ENCODE data around the gene MKLN1. TPM values are rescaled to one million over a fixed set of nuclear protein-coding genes. Genes with fewer than 3 reads are reported as not detected.

MKLN1 gene
- total RNA-seq (10 to 100 TPM; 63.6 to 66.1 TPM), polyA plus RNA-seq (10 to 100 TPM; 17.0 to 20.2 (median 20.0) TPM), total RNA-seq (85.3 to 148 (median 109) reads per million in 6 experiments)

DNA sequence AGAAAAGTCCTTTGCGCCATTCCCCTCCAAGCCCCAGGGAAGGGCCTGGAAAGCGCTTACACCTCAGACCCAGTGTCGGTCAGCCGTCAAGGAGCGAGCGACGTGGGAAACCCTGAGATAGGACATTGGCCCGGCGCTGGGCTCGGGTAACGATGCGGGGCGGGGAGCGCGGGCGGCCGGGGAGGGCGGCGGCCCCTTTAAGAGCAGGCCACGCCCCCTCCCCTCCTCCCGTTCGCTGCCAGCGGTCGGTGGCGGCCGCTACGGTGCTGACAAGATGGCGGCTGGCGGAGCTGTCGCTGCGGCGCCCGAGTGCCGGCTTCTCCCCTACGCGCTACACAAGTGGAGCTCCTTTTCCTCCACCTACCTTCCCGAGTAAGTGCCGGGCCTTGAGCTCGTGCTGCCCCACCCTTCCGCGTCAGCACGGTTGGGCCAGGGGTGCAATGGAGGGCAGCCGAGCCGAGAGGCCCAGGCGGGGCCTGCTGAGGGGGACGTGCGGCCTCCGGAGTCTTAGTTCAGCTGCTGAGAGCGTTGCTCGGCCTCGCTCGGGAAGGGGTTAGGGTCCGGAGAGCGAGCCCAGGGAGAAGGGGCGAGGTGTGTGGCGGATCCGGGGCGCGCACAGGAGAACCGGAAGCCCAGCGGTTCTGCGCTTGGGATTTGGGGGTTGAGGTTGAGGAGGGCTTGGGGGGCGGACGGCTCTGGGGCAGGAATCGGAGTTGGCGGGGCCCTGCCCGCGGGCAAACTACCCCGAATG lies at the start of gene MKLN1:
Gene MKLN1, plus strand, starts transcription at position 251 of the 751 bp plus-strand sequence. Its CDS starts 24 bp downstream, at position 275.
- POLR2A ChIA-PET, result interaction anchor here (0.6 to 3.5 kb wide), 18 partner anchors 9 to 345 kb away, joined by 3 to 45 read pairs (median 4); no protein-coding TSS in a partner anchor
- DNase-seq, result peak; percentile 79 to 92 (median 86)
- Mint-ChIP-seq H3K4me3 (peak within 1 kb of the TSS; percentile 84 to 100 (median 98)), H3K36me3 (peaks cover 0 to 1% (median 0%) of the 10 kb centered on the region in 3 donors), H3K4me1 (peaks cover 24 to 74% (median 61%) of the 10 kb centered on the region in 4 donors), H3K27ac (peak within 1 kb of the TSS; percentile 96 to 99 (median 98)), H3K9me3 (no peaks in the 10 kb centered on the region), H3K27me3 (no peaks in the 10 kb centered on the region)
- ATAC-seq, result peak; percentile 90 to 92

DNA sequence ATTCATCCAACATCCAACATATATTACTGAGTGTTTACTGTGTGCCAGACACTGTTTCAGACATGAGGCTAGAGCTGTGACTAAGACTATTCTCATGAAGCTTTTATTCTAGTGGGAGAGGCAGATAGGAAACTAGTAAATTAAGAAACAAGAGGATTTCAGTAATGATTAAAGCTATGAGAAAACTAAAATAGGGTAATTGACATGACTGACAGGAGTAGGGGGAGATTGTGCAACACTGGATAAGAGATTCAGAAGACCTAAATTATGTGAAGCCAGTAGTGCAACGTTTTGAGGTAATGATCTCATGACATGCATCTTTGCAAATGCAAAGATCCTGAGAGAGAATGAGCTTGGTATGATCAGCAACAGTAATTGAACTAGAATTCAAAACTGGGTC lies 48.6 kb upstream of the MKLN1 start:
- Mint-ChIP-seq H3K9me3 (peaks cover 0 to 3% (median 0%) of the 10 kb centered on the region in 9 donors), H3K27ac (peak overlapping the region in 1 of 10 donors; percentile 84), H3K4me1 (no peaks in the 10 kb centered on the region), H3K4me3 (no peak overlapping the region), H3K36me3 (no peaks in the 10 kb centered on the region), H3K27me3 (peaks cover 0 to 1% (median 0%) of the 10 kb centered on the region in 5 donors)
- ATAC-seq (no peak), DNase-seq (no peak)
- POLR2A ChIA-PET, result interaction anchor here (1.1 kb wide), 1 partner anchor 36 kb away, joined by 3 read pairs; no protein-coding TSS in a partner anchor

DNA sequence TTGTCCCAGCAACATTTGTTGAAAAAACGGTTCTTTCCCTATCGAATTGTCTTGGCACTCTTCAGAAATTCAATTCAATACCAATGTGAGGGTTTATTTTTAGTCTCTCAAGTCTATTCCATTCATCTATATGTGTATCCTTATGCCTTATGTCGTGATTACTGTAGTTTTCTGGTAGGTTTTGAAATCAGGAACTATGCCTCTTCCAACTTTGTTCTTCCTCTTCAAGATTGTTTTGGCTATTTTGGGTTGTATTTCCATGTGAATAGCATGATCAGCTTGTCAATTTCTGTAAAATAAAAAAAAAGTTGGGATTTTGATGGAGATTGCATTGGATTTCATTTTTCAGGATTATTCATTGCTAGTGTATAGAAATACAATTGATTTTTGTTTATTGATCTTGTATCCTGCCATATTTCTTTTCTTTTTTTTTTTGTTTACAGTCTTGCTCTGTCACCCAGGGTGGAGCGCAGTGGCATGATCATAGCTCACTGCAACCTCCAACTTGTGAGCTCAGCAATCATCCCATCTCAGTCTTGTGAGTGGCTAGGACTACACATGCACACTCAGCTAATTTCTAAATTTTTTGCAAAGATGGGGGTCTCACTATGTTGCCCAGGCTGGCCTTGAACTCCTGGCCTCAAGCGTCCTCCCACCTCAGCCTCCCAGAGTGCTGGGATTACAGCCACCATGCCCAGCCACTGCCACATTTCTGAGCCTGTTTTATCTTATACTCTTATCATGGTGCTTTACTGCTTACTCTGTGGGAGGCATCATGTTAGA lies 46.2 kb upstream of the MKLN1 start:
- Mint-ChIP-seq H3K9me3 (peaks cover 0 to 3% (median 0%) of the 10 kb centered on the region in 9 donors), H3K36me3 (no peaks in the 10 kb centered on the region), H3K4me3 (no peak overlapping the region), H3K27ac (no peak overlapping the region), H3K4me1 (no peaks in the 10 kb centered on the region), H3K27me3 (no peaks in the 10 kb centered on the region)
- POLR2A ChIA-PET, result no interaction called here
- ATAC-seq, result no peak
- no peak for DNase-seq

DNA sequence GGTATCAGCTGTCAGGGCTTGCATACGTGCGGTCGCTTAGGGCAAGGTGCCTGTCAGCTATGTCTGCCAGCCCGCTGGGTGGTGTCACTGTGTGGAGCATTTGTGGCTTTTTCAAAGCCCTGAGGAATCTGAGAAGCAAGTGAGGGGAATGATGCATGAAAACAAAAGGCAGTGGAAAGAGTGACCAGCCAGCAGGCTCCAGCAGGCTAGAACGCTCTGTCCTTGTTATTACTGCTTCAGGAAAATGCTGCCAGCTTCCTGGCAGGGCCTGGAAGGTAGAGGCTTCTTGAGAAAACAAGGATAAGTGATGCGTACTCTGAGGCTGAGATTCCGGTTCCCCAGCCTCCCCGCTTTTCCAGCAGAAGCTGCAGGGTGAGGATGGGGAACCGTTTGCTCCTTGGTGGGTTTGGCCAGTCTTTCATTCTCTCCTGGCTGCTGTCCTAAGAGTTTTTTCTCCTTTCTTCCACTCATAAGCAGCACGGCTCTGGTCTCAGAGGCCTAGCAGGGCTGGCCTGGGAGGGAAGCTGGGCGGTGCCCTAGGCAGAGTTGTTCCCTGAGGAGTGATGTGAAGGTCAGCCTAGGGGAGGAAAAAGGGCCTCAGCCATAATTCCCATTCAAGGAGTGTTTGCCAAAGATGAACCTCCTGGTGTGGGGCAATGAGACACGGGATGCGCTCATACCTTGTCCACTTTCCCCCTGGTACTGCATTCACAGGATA lies 42.8 kb upstream of the MKLN1 start:
- peaks cover 0 to 2% (median 0%) of the 10 kb centered on the region in 3 donors for H3K36me3 Mint-ChIP-seq
- POLR2A ChIA-PET, result no interaction called here
- H3K4me3 Mint-ChIP-seq, result no peak overlapping the region
- no peaks in the 10 kb centered on the region for H3K27me3 Mint-ChIP-seq
- no peak overlapping the region for H3K27ac Mint-ChIP-seq
- peaks cover 0 to 6% (median 0%) of the 10 kb centered on the region in 9 donors for H3K9me3 Mint-ChIP-seq
- no peaks in the 10 kb centered on the region for H3K4me1 Mint-ChIP-seq
- DNase-seq (no peak), ATAC-seq (no peak)

DNA sequence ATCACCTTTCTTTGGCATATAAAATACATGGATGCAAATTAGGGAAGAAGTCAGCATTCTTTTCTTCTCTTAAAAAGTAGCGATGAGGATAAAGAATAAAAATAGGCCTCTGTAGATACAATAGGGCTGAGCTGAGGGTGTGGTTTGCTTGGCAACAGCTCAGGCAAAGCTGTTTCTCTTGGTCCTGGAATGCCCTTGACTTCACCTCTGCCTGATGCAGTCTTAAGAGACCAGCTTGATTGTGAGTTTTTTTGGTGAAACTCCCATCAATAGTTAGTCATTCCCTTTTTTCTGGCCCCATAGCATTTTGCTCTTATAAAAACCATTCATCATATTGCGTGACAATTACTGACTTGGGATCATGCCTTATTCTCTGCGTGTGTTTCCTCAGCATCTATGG lies 42.1 kb upstream of the MKLN1 start:
- POLR2A ChIA-PET, result no interaction called here

DNA sequence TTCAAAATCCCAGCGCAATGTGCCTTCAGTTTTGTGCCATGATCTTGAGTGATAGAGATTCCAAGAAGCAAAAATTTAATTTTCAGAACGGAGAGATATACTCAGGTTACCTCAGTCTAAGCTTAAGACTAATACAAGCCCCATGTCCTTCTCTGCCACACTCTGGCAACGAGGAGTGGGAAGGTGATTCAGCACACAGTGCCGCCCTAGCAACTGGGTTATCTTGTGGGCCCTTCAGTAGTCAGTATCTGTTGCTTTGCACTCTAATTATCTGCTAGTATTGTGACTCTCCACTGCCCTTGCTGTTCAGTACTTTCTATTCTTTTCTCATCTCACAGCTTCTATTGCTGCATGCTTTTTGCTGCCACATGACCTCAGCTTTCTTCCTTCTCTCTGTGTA lies 39.2 kb upstream of the MKLN1 start:
- Mint-ChIP-seq H3K9me3 (peaks cover 0 to 4% (median 0%) of the 10 kb centered on the region in 9 donors), H3K27me3 (no peaks in the 10 kb centered on the region), H3K4me3 (no peak overlapping the region), H3K27ac (peak overlapping the region in 1 of 10 donors; percentile 35), H3K4me1 (no peaks in the 10 kb centered on the region), H3K36me3 (peaks cover 0 to 2% (median 0%) of the 10 kb centered on the region in 3 donors)
- ATAC-seq (no peak), DNase-seq (no peak)
- POLR2A ChIA-PET, result no interaction called here

More for the DNA sequence above, 42.1 kb upstream of the MKLN1 start:
- ATAC-seq (no peak), DNase-seq (no peak)
- Mint-ChIP-seq H3K4me3 (no peak overlapping the region), H3K36me3 (peaks cover 0 to 2% (median 0%) of the 10 kb centered on the region in 3 donors), H3K27ac (no peak overlapping the region), H3K9me3 (peaks cover 0 to 6% (median 0%) of the 10 kb centered on the region in 9 donors), H3K27me3 (no peaks in the 10 kb centered on the region), H3K4me1 (no peaks in the 10 kb centered on the region)

DNA sequence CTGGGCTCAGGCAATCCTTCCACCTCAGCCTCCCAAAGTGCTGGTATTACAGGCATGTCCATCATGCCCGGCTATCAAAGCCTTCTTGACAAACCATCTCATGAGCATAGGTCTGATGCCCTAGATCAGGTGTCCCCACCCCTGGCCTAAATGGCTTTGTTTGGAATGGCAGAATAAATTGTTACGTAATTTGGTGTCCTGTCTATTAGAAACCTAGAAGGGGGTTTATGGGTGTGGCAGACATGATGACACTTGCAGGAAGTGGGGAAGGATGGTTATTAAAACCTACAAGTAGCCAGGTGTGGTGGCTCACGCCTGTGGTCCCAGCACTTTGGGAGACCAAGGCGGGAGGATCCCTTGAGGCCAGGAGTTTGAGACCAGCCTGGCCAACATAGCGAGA lies 38.6 kb upstream of the MKLN1 start:
- no peak overlapping the region for H3K4me3 Mint-ChIP-seq
- ATAC-seq (no peak), DNase-seq (no peak)
- peaks cover 0 to 4% (median 0%) of the 10 kb centered on the region in 9 donors for H3K9me3 Mint-ChIP-seq
- peaks cover 0 to 2% (median 0%) of the 10 kb centered on the region in 3 donors for H3K36me3 Mint-ChIP-seq
- H3K27me3 Mint-ChIP-seq, result no peaks in the 10 kb centered on the region
- no peaks in the 10 kb centered on the region for H3K4me1 Mint-ChIP-seq
- POLR2A ChIA-PET, result no interaction called here
- H3K27ac Mint-ChIP-seq, result no peak overlapping the region

DNA sequence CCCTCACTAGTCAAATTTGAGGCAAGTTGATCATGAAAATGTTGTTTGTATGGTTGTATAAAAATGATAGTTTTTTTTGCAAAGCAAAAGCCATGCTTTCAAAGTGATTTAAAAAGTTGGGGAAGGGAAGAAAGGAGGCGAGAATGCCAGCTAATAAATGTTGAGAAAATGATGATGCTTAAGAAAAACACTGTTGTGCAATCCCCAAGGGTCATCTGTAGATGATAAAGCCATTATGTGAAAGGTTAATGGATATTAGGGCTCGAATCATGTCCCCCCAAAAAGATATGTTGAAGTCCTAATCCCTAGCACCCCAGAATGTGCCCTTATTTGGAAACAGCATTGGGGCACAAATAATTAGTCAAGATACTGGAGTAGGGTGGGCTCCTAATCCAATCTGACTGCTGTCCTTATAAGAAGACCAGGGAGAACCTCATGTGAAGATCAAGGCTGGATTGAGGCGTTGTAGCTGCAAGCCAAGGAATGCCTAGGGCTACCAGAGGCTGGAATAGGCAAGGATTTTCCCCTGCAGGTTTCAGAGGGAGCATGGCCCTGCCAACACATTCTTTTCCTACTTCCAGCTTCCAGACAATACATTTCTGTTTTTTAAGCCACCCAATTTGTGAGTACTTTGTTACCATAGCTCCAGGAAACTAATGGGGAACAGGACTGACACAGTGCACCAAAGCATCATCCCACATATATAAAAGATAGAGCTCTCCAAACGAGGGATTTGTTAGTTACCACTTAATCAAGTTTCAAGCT lies 35.4 kb upstream of the MKLN1 start:
- ATAC-seq (no peak), DNase-seq (no peak)
- no peaks in the 10 kb centered on the region for H3K4me1 Mint-ChIP-seq
- no peak overlapping the region for H3K27ac Mint-ChIP-seq
- peaks cover 0 to 2% (median 0%) of the 10 kb centered on the region in 3 donors for H3K36me3 Mint-ChIP-seq
- POLR2A ChIA-PET, result interaction anchor here (0.6 kb wide), 1 partner anchor 1742 kb away, joined by 3 read pairs; no protein-coding TSS in a partner anchor
- peaks cover 0 to 3% (median 0%) of the 10 kb centered on the region in 5 donors for H3K27me3 Mint-ChIP-seq
- H3K9me3 Mint-ChIP-seq, result peaks cover 0 to 4% (median 0%) of the 10 kb centered on the region in 9 donors
- no peak overlapping the region for H3K4me3 Mint-ChIP-seq

DNA sequence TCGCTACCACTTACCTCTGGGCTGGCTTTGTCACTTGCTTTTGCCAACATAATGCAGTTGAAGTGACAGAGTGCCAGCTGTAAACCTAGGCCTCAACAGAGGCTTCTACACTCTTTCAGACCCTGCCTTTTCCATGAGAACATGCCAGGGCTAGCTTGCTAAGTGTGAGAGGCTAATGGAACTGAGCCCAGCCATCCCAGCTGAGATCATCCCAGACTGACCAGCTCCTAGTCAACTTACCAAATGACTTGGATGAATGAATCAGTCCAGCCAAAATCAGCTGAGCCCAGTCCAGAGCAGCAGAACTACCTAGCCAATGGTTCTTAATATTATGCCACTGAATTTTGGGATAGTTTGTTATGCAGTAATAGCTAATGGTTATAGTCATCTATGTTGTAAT lies 34.7 kb upstream of the MKLN1 start:
- ATAC-seq (no peak), DNase-seq (no peak)
- Mint-ChIP-seq H3K27ac (peak overlapping the region in 1 of 10 donors; percentile 15), H3K9me3 (peaks cover 0 to under 1% (median 0%) of the 10 kb centered on the region in 9 donors), H3K36me3 (no peaks in the 10 kb centered on the region), H3K27me3 (peaks cover 0 to 3% (median 0%) of the 10 kb centered on the region in 5 donors), H3K4me1 (no peaks in the 10 kb centered on the region), H3K4me3 (no peak overlapping the region)
- POLR2A ChIA-PET, result no interaction called here

DNA sequence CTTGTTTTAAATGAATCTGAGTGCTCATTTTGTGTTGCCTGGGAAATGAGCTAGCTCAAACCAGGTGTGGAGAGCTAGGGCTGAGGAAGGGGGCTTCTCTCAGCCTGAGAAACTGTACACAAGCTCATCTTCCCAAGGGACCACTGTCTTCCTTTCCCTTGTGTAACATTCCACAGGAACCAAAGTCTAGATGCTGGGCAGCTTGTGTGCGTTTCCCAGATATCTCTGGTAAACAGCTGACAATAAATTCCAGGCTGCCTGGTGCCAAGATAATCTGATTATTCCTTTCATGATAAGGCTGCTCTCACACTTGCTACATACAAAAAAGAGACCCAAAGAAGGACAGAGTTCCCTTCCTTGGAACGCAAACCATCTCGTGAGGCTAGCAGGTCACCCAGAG lies 33.1 kb upstream of the MKLN1 start:
- POLR2A ChIA-PET, result no interaction called here
- Mint-ChIP-seq H3K36me3 (no peaks in the 10 kb centered on the region), H3K4me1 (no peaks in the 10 kb centered on the region)

DNA sequence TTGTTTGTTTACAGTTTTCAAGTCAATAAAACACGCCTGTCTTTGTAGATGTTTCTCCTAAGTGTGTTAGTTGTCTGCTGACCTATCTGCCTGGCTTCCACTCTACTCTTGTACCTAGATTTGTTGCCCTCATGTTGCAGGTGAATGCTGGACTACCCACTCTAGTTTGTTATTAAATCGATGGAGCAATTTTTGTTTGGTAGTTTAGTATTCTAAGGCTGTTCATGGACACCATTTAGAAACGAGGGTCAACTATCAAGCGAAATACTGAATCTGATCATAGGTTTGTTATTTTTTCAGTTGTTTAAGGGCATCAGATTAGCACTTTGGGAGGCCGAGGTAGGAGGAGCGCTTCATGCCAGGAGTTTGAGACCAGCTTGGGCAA lies 29.1 kb upstream of the MKLN1 start:
- Mint-ChIP-seq H3K27me3 (peaks cover 0 to 3% (median 0%) of the 10 kb centered on the region in 5 donors), H3K9me3 (no peaks in the 10 kb centered on the region), H3K36me3 (no peaks in the 10 kb centered on the region), H3K27ac (peak overlapping the region in 1 of 10 donors; percentile 37), H3K4me3 (no peak overlapping the region), H3K4me1 (no peaks in the 10 kb centered on the region)
- ATAC-seq (no peak), DNase-seq (no peak)
- POLR2A ChIA-PET, result interaction anchor here (1.1 kb wide), 1 partner anchor 192 kb away, joined by 3 read pairs; no protein-coding TSS in a partner anchor

More for the DNA sequence above, 33.1 kb upstream of the MKLN1 start:
- ATAC-seq, result no peak
- Mint-ChIP-seq H3K27ac (no peak overlapping the region), H3K4me3 (no peak overlapping the region), H3K9me3 (no peaks in the 10 kb centered on the region), H3K27me3 (peaks cover 0 to 3% (median 0%) of the 10 kb centered on the region in 5 donors)
- DNase-seq, result no peak

All from naive thymus-derived CD8-positive, alpha-beta T cell (primary cell).